Dermis blood vessel endothelial cell (primary cell): ENCODE data around the gene KLRK1. TPM values are rescaled to one million over a fixed set of nuclear protein-coding genes. Genes with fewer than 3 reads are reported as not detected.
"Not testable (repeated sequence)": the region's sequence is repeated elsewhere in the genome, so short reads cannot be mapped to it uniquely, and the experiment has no call there.

ENCODE experiments used
- DNase-seq: peaks from one replicate; pipeline ENCODE4 v3.0.0; 2010
- total RNA-seq: library from RNA; depleted of rRNA; stranded (reverse); fragments of >200 nt; gene quantifications from 2 replicates; pipeline ENCODE4 v1.2.3, GENCODE V29; 2014

The KLRK1 gene
- not detected in 2 replicates for total RNA-seq

DNA sequence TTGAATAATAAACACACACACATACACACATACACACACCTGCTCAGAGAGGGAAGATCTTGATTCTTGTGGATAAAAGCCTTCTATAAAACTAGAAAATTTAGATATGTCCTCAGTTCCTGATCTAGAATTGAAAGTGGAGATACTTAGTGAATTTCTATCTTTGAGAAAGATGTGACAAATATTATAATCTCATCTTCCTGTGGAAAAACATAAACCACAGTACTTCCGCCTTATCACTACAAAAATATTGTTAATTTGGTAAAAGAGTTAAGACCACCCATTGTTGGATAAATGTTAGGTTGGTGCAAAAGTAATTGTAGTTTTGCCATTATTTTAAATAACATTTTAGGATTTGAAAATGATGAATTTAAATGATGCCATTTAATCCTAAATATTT, at the start of gene KLRK1:
KLRK1 (minus strand) TSS at position 138 of the 400 bp plus-strand sequence. CDS start 1,231 bp downstream, outside the sequence.
- DNase-seq = no peak

DNA sequence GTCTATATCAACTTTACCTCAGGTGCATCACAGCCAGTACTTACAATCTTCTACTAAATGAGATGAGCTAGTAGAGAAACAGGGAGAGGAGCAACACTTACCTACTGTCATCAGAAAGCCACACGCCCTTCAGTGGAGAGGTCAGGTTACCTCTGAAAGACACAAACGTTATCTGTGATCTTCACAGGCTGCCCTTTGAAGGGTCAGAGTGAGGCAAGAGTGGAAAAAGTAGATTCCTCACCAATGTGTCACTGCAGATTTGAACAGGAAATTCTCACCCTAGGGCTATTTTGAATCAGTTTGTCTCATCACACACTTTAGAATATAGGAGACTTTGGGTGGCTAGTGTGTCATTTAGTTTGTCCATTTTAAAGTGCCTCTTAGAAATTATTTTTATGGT, 47.8 kb upstream of the KLRK1 start:
- not testable (repeated sequence) for DNase-seq

DNA sequence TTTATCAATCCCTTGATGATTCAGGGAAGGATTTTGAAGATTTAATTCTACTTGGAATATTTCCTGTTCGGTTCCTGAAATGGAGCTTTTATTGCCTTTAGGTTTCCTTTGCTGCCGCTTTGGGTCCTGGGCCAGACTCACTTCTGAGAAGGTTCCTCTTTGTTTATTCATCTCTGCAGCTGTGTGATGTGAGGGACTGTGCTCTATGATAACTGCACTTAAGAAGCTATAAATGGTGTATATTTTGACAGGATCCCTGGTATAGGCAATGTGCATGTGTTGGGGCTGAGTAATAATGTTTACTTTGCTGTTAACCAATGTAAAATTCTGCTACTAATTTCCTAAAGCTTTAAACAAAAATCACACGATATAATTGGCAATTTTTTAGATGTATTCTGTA, 46.0 kb upstream of the KLRK1 start, which contains the start of gene KLRC2:
KLRC2 (minus strand) TSS at position 195 of the 400 bp plus-strand sequence; CDS start at position 171, 24 bp downstream.
- peak; percentile 52 for DNase-seq

DNA sequence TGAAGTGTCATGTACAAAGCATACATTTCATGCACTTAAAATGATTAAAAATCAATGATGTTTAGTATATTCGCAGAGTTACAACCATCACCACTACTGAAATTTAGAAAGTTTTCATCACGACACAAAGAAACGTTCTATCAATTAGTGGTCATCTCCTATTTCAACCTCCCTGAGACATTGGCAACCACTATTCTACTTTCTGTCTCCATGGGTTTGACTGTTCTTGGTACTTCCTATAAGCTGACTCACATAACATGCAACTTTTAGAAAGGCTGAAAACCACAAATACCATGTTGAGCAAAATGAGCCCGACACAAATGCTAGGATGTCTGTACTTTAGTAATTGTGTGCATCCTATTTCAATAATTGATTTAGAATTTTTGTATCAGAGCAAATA, 40.8 kb upstream of the KLRK1 start:
- DNase-seq = not testable (repeated sequence)

DNA sequence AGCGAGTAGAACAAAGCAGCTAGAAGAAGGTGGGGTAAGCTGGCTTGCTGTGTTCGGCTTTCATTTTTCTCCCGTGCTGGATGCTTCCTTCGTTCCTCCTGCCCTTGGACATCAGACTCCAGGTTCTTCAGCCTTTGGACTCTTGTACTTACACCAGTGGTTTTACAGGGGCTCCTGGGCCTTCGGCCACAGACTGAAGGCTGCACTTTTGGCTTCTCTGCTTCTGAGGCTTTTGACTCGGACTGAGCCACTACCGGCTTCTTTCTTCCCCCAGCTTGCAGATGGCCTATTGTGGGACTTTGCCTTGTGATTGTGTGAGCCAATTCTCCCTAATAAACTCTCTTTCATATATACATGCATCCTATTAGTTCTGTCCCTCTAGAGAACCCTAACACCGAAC, 36.1 kb upstream of the KLRK1 start:
- not testable (repeated sequence) for DNase-seq

DNA sequence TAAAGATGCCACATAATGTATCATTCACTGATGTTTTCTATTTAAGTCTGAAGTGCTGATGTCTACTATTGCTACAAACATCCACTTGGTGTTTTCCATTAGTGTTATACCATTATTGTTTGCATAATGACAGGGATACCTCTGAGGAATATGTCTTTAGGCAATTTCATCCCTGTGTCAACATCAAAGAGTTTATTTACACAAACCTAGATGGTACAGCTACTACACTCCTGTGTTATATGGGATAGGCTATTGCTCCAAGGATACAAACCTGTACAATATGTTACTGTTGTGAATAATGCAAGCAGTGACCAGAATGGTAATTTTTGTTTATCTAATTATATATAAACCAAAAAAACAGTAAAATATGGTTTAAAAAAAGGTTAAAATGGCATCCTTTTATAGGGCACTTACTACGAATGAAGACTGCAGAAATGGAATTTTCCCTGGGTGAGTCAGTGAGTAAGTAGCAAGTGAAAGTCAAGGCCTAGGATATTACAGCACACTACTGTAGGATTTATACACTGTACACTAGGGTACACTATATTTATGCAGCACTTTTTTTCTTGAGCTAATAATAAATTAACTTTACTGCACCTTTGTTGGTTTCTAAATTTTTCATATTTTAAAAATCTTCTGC, 34.5 kb upstream of the KLRK1 start:
- not testable (repeated sequence) for DNase-seq

- DNase-seq = not testable (repeated sequence)
These were observed 32.3 kb upstream of the KLRK1 start for GRCh38 chr12:10422159-10422558.

- DNase-seq = peak; percentile 11
These were observed 30.5 kb upstream of the KLRK1 start, which contains the start of gene KLRC3 for GRCh38 chr12:10420334-10420733. TSS of gene KLRC3 (minus strand) at chr12:10420595. CDS start at chr12:10420550, 45 bp downstream.

GRCh38 chr12:10409392-10409791, 19.6 kb upstream of the KLRK1 start, which contains the start of gene KLRC4:
TSS of gene KLRC4 (minus strand) at chr12:10409757. CDS start at chr12:10409575, 182 bp downstream.
- DNase-seq = peak; percentile 21

DNA sequence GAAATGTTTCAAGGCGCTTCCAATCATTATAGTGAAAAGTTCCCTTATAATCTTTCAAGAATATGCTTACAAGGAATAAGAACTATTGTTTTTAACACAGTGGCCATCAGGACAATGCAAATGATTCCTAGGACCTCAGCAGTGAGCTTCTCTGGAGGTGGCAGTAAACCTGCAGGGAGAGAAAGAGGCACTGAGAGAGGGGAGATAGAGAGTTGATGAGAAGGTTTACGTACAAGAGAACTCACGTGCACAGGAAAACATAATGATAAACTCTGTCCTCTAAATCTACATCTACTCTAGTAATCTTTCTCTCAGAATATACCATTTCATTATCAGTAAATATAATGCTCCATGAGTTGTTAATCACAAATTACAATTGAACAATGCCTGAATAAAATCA, 19.0 kb upstream of the KLRK1 start:
- DNase-seq = no peak

- no peak for DNase-seq
These were observed 16.9 kb upstream of the KLRK1 start for GRCh38 chr12:10406725-10407124.

DNA sequence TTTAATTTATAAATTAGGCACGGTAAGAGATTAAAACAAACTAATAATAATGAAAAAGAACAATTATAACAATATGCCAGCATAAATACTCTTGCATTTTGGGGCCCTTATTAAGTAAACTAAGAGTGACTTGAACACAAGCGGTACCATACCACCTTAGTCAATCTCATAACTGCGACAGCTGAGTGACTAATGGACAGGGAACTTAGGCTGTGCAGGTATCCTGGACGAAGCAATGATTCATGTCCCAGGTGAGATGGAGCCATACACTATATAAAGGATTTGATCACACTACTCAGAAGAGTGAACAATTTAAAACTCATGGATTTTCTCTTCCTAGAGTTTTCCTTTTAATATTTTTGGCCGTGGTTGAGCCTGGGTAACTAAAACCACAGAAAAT, 15.5 kb upstream of the KLRK1 start:
- no peak for DNase-seq

- no peak for DNase-seq
These were observed 15.0 kb upstream of the KLRK1 start for GRCh38 chr12:10404798-10405197.

DNA sequence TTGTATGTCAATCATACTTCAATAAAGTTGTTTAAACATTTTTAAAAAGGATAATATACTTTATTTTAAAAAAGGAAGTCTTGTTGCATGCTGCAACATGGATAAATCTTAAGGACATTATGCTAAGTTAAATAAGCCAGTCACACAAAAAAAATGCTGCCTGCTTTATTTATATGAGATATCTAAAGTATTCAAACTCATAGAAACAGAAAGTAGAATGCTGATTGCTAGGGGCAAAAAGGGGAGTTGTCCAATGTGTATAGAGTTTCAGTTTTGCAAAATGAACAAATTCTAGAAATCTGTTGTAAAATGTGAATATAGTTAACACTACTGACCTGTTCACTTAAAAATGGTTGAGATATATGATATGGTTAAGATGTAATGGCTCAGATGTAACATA, 11.0 kb upstream of the KLRK1 start:
- DNase-seq = no peak

DNA sequence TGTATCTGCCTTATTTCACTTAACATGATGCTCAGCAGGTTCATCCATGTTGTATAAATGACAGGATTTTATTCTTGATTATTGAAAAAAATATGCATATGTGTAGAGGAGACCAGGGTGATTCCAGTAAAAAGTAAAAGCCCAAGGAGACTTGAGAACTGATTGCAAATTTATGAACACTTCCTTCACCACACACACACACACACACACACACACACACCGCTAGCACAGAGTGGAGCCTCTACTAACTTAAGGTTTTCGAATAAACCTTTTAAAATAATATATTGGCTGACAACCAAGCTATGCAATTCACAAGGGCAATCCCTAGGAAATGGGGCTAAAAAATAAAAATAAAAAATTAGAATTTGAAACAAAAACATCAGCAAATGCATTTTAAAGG, 8.3 kb upstream of the KLRK1 start:
- no peak for DNase-seq

GRCh38 chr12:10397296-10397695, 7.5 kb upstream of the KLRK1 start:
- DNase-seq = no peak

GRCh38 chr12:10396176-10396575, 6.3 kb upstream of the KLRK1 start:
- DNase-seq = not testable (repeated sequence)

DNA sequence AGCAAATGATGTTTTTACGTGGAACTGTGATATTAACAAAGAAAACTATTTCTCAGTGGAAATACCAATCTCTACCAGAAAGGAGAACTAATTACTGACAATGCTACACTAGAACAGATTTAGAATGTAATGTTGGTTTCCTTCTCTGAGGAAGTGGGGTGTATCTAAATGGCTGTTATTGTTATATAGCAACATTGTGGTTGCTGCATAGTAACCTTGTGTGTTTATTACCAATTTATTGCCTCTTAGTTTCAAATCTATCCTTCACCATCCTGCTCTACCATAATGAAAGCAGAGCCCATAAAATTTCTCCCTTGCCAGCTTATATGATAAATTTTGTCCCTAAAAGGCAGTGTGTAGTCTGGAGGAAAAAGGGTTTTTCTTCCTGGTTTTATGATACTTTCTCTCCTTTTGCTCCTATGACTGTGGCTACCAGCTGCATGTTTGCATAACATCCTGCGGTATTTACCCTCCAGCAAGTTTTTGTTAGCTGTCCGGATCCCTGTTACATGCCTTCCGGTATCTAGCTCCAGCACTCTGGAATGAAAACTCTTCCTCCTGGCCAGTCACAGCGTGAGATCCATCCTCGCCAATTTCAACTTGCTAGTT, 5.7 kb upstream of the KLRK1 start:
- DNase-seq = peak; percentile 23

DNA sequence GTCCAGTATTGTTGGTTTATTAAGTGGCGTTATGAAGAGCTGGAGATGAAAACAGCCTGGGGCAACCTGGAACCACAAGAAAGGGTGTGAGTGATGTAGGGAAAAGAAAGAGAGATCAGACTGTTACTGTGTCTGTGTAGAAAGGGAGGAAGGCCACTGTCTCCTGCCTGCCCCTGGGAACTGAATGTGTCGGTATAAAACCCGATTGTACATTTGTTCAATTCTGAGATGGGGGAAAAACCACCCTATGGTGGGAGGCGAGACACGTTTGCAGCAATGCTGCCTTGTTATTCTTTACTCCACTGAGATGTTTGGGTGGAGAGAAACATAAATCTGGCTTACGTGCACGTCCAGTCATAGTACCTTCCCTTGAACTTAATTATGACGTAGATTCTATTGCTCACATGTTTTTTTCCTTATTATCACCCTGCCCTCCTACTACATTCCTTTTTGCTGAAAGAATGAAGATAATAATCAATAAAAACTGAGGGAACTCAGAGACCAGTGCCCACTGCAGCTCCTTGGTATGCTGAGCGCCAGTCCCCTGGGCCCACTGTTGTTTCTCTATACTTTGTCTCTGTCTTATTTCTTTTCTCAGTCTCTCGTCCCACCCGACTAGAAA, 4.8 kb upstream of the KLRK1 start:
- DNase-seq = not testable (repeated sequence)

GRCh38 chr12:10393291-10393690, 3.5 kb upstream of the KLRK1 start:
- no peak for DNase-seq

GRCh38 chr12:10392394-10392930, 2.6 kb upstream of the KLRK1 start:
- DNase-seq = peak; percentile 10

GRCh38 chr12:10390991-10391390, 1.1 kb upstream of the KLRK1 start:
- DNase-seq = not testable (repeated sequence)
